Activated T-cell treated with anti-CD3 and anti-CD28 coated beads, Interleukin-2, amount 50 U/mL, for 1 hour (primary cell): ENCODE data around the gene KRTAP20-4.

ENCODE experiments used
- DNase-seq: peaks from one replicate; pipeline ENCODE4 v3.0.0-alpha.2; 2020

The KRTAP20-4 gene

GRCh38 chr21:30668776-30669175 lies 48.3 kb downstream of the KRTAP20-4 start:
- no peak for DNase-seq
